Hypothalamus (tissue), 51 donors: ENCODE results near the gene STXBP6.
"Not testable (repeated sequence)": the region's sequence is repeated elsewhere in the genome, so short reads cannot be mapped to it uniquely, and the experiment has no call there.

Source experiments
- DNase-seq, 51 donors: peaks; one replicate each; lab custom pipeline; 2025; lab: John Stamatoyannopoulos, UW

The STXBP6 gene

DNA sequence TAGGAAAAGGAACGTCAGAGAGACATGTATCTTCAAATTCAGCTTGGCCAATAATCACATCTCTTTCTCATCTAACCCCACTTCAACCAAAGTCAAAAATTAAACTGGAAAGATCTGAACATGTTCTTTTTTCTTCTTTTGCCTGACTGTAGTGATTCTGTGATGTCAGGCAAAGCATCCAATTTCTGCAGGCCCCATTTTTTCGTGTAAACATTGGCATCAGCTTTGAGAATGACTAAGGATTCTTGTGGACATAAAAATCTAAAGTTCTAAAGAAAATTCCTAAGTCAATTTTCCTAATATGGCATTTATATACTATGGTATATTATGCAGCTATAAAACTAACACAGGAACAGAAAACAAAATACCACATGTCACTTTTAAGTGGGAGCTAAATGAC, 89.1 kb downstream of the STXBP6 start:
- no peak for DNase-seq

DNA sequence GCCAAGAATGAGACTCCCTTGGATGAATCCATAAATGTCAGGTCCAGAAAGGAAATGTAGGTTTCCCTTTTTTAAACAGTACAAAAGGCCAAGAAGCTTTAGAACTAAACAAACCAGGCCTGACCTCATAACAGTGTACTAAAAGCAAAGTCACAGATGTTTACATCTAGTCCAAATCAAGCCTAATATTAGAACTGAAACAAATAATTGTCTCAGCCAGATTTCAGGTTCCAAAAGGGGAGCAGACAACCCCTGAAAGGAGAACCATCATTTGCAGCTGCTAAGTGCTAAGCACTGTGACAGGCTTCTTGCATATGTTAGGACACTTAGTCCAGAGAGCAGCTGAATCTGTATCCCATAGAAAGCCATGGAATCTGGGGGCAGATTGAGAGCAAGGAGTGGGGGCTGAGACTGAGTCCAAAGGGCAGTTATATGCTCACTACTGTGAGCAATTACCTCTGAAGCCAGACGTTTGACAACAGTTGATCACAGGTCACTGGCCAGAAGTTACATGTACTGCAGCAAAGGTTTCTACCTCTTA, 90.1 kb downstream of the STXBP6 start:
- DNase-seq: no peak

DNA sequence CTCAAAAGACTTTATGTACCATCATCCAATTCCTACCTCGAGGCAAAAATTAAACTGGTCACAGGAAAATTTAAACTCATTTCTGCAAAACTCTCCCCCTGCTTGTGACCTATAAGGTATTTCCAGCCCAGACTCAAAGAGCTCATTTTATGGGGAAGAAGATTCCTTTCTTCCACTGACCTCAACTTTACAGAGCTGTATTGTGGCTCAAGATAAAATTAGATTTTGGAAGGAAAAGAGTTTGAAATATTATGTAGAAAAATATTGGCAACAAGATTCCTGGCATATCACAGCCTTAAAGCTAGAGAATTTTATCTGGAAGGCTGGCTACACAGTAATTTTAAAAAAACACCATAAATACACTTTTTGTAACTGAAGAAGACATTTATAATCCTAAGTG, 91.7 kb downstream of the STXBP6 start:
- DNase-seq: no peak

DNA sequence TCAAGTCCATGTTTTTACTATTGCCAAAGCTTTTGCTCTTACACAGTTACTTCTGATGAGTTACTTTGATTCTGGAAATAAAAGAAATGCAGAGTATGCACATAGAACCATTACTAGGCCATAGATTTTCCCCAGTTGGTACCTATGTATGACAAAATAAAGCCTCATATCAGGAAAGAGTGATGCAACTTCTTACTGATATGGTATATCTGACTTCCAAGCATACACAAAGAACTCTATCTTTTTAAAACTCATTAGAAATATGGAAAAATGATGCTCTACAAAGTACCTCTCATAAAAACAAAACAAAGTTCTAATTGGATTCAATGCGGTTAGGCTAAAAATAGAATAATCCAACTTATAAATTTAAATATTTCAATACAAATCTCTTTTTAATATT, 92.1 kb downstream of the STXBP6 start:
- DNase-seq: no peak

DNA sequence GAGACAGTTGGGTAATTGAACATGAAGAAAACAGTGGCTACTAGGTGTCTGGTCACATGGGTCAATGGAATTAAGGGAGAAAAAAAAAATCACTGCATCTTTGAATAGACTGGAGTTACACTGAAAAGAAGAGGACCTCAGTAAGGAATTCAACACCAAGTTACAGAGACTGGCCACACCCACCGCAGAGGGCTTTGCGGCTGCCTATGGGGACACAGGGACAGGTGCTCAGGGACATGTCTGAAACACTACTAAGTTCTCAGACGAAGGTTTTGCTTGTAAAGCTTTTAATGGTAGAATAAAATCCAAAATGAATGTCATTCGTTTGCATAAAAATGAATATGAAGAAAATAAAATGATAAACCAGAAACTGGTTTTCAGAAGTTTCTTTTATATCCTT, 93.8 kb downstream of the STXBP6 start:
- DNase-seq: no peak

DNA sequence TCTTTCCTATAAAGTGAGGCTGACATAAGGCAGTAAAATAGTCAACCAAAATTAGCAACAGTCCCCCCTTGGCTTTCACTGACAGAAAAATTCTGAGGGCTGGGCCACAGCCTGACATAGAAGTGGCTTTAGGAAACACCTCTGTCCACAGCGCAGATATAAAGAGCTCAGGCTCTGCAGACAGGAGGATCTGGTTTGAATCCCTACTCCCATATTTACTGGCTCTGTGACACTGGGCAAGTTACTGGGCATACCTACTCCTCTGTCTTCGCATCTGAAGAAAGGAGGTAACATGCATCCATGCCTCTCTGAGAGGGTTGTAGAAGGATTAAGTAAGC, 95.3 kb downstream of the STXBP6 start:
- DNase-seq: no peak

DNA sequence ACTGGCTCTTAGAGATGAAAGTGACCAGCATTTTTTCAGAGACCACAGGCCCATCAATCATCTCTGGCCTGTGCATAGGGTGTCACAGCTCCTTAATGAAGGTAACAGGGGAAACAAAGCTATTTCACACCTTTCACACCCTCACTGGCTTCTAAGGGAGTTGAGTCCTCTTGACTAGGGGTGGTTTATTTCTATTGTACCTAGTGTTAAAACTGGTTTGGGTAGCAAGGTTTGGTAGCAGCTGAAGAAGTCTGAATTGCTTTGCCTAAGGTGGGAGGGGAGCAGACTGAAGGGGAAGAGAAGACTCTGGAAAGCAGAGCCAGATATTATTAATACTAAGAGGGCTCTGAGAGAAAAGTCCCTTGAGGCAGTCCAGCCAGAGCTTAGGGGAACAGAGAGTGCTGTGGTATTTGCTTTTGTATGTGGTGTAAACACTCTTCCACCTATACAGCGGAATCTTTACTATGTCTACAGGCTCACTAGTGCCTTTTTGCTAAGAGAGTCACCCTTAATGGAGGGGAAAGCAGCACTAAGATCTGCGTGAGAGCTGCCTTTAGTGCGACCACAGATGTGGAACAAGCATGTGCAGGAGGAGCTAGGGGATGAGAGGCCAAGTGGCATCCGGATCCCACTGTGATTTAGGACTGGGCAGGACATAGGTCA, 95.8 kb downstream of the STXBP6 start:
- DNase-seq: no peak

DNA sequence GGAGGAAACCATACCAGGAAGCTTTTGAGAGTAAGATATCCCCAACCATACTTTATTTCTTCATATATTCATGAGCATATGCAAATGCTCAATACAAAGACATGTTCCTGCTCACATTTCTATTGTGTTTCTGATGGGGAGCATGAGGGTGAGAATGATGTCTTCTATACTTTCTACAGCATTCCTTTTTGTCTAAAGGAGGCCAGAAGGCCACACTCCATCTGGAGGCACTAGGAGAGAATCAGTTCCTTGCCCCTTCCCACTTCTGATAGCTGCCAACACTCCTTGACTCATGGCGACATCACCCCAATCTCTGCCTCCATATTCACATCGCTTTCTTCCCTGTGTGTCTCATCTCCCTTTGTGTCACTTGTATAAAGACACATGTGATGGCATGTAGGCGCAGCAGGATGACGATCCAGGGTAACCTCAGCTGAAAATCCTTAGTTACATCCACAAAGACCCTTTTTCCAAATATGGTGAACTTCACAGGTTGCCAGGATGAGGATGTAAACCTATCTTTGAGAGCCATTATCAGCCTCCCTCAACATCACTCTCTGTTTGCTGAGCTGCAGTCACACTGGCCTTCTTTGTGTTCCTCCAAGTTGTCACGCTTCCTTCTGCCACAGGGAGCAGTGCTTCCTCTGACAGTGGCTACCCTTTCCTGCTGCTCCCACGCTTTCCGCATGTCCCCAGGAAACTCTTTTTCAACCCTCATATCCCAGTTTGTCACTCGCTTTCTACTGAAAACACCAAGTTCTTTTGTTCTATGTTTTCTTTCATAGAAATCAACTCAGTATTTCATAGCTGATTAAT, 96.9 kb downstream of the STXBP6 start:
- peak in 23 of 51 donors; percentile 3 to 60 (median 27) for DNase-seq

DNA sequence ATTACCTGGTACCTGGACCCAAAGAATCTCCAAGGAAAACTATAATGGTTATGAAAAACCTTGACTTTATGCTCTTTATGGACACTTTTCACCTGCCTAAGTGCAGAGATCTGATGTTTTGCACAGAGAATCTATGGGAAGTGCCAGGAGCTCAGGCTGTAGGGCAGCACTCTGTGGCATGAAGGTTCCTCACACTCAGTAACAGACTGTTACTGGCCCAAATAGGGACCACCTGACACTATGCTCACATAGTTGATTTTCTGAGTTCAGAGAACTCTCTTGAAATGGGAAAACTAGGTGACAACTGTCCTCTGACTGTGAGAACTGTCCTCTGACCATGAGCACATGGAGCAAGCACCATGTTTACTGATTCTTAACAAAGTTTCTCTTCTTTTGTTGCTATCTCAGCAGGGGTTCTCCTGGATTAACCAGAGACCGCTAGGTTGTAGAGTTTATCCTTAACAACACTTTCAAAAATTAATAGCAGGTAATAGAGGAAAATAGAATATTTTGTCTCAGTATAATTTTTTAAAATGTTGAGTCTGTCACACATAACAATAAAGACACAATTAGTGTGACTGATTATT, 101.6 kb downstream of the STXBP6 start:
- DNase-seq: no peak

DNA sequence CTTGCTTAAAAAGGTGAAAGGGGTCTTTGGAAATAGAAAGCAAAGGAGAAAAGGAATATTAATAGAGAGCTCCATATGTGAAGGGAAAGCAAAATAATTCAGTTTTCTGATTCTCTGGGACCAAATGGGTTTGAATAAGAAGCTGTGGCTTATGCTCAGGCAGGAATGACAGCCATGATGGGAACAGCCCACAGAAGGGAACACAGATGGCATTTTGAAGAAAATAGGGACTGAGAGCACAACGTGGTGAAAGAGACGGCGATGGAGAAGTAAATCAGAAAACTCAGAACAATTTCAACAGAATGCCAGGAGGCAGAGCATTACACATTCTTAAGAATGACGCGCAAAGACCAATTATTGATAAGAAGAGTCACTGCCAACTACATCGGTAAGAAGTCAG, 102.8 kb downstream of the STXBP6 start:
- DNase-seq: no peak

DNA sequence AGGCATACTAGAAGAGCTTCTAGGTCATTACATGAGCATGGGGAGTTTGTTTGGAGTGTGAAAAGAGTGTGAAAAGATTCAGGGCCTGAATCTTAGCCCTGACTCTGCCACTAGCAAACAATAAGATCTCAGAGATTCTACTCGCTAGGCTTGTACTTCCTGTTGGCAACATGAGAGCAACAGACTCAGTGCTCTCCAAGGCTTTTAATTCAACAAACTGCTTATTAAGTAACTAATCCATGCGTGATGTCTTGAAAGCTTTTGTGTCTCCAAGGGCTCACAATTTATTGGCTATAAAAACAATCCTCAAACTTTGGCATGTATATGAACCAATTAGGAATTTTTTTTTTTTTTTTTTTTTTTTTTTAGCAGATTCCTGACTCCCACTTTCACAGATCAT, 105.1 kb downstream of the STXBP6 start:
- DNase-seq: no peak

DNA sequence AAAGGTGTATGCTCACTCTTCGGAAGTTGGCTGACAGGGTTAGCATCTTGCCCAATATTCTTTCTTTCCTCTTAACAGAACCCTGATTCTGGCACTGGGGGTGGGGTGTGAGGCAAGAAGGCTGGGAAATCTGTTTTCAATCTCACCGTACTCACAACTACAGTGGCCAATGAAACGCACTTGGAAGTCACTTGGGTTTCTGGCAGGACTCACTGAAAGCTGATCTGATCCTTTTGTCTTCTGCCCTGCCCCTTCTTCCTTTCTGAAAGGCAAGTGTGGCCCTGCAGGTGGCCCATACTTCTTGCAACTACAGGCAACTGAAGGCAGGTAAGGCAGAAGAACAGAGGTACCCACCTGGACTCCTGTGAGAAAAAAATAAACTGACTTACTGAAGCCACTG, 106.9 kb downstream of the STXBP6 start:
- no peak for DNase-seq

DNA sequence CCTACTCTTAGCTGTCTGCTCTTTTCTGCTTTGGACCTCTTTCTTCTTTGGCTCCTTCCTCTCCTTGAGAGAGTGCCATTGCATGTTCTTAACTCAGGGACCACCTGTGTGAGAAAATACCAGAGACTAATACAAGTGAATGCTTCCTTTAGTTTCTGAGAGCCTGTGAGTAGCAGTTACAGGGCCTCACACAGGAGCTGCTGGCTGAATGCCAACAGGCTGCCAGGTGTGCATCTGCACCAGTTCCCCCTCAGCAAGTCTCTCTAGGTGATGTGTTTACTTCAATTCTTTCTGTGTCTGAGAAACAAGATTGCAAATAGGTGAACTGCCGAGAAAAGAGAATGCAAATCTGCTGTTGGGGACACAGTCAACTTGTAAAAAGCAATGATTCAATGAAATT, 108.2 kb downstream of the STXBP6 start:
- peak in 1 of 51 donors; percentile 3 for DNase-seq

DNA sequence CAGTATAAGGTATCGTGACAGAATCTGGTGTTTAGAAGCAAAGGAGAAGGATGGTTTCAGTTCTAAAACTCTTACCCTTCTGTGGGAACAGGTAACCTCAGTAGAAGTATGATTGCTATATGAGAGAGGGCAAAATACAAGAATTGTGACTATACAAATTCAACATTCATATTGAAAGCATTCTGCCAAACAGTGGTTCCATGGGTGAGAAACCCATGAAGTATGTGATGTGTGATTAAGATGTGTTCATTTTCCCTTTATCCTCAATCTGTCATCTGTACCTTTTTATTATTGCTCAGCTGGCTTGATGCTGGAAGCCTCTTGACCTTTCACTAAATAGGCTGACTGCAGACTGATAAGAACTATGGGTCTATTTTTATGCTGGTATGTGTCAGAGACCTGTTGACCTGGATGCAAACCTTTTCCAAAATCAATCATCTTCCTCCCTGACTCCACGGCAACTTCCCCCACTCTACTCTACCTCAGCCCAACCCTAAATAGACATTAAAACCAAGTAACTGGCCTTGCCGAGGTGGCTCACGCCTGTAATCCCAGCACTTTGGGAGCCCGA, 109.6 kb downstream of the STXBP6 start:
- no peak for DNase-seq

DNA sequence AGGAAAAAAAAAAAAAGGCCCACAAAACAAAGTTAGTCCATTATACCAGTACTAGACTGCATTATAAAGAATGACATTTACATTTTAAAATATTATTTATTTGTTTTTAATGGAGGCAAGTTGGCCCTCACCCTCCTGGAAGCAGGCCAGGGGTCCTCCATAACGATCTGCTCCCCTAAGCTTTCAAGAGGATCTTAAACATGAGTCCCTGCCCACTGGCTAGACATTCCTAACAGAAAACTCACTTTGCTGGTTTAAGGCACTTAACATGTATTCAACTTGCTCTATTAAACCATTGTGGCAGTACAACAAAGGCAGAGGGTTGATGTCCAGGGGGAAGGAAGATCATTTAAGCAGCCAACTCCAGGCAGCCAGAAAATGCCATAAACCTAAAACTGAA, 111.4 kb downstream of the STXBP6 start:
- DNase-seq: no peak

DNA sequence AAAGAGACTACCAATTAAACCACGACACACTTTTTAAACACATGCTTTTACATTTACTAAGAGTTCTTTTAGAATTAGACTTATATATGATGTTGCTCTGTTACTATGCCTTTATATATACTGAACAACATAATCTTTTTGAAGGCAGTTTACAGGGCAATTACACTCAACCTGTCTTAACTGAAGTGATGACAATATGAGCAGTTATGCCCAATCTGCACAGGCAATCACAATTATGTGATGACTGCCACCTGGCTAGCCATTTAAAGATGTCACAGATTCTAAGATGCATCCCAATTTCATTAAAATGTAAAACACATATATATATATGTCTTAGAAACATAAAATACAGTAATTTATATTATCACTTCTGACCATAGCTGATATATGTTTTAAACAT, 112.6 kb downstream of the STXBP6 start:
- DNase-seq: no peak

DNA sequence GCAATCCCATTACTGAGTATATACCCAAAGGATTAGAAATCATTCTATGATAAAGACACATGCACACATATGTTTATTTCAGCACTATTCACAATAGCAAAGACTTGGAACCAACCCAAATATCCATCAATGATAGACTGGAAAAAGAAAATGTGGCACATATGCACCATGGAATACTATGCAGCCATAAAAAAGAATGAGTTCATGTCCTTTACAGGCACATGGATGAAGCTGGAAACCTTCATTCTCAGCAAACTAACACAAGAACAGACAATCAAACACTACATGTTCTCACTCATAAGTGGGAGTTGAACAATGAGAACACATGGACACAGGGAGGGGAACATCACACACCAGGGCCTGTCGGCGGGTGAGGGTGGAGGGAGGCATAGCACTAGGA, 113.2 kb downstream of the STXBP6 start:
- not testable (repeated sequence) for DNase-seq

DNA sequence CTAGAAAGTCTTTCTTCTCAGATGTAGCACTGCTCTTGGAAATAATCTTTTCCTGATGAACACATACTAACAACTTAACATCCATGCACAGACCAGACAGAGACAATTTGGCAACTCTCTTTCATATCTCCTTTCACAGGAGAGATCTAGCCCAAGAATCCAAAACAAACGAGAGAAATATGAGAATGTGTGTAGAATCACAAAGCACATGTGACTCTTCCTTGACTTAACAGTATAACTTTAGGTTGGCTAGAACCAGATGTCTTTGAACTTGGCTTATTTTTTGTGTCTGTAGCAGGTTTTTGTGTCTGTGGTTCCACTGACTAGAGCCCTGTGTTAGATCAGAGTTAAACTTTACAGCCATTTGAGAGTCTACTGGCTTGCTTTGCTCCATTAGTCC, 114.2 kb downstream of the STXBP6 start:
- DNase-seq: no peak

DNA sequence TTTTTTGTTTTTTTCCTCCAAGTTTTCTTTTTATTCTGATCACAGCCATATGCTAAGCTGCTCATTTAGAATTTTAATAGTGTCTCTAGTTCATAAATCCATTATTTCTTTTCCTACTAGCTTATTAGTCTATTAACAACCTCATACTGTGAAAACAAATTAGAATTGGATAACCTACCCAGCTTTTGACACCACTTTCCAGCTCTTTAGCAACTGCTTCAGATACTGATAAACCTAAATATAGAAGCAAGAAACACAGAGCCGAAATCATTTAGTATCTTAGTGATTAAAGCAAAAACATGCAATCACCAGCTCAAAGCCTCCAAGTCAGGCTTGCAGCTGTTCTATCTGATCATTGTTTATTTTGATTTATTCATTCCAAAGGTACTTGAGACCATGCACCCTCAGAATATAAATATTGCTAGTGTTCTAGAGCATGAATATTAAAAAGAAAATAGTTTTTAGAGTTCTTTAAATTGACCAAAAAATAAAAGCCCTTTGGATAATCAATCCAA, 121.5 kb downstream of the STXBP6 start:
- no peak for DNase-seq

DNA sequence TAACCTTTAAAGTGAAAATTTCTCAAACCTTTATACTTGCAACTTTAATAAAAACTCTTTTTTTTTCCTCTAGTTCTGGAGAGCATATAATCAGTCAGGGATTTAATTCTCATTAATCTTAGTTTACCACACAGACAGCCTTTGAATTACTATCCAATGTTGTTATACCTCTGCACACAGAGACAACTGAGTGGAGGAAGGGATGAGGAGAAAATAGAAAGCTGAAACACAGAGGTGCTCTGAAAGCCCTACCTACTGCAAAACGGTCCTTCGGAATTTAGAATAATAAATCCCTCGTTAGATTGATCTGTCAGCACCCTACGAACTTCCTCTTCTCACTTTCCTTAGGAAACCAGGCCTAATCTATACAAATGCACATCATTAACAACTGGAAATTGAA, 122.1 kb downstream of the STXBP6 start:
- no peak for DNase-seq

DNA sequence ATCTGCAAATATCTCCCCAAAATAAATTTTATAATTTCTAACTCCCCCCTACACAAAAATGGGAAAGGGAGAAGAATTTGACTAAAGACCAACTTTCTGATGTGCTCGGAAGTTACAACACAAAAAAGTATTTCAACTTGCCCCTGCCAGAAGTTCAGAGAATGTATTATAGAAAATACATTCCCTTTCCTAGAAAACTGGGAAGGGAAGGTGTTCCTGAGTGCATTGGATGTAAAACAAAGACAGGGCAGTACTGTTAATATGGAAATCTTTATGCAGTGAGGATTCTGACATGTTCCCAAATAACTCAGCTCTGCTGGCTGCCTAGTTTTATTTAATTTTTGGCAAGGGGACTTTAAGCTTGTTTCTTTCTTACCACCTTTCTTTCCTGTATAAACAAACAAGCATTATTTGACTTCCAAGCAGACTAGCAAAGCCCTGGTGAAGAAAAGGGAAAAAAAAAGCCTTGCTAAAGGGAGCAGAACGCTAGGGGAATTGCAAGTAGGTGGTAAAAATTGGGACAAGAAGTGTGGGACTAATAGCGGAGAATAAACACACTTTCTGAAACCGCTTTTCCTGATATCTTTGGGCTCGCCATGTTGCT, 124.1 kb downstream of the STXBP6 start:
- peak in 2 of 51 donors; percentile 4 to 18 for DNase-seq
